Epithelial cell of proximal tubule (primary cell): ENCODE data around the gene APOM. TPM values are rescaled to one million over a fixed set of nuclear protein-coding genes. Genes with fewer than 3 reads are reported as not detected.

Experiments
- DNase-seq: peaks from one replicate; pipeline ENCODE4 v3.0.0-alpha.2; 2011; ENCODE audit warnings: low read depth
- H3K4me3 ChIP-seq: 2 replicates; pipeline ENCODE4 v1.5.1; 2011; ENCODE audit warnings: low read depth, mild to moderate bottlenecking, low read length
- CTCF ChIP-seq: conservative IDR thresholded peaks from 2 replicates; pipeline ENCODE4 v1.5.1; 2012; ENCODE audit warnings: low read depth, mild to moderate bottlenecking, low read length
- total RNA-seq: library from RNA; depleted of rRNA; stranded (reverse); fragments of >200 nt; gene quantifications from 2 replicates; pipeline ENCODE4 v1.2.3, GENCODE V29; 2015

APOM gene
- total RNA-seq, 1 donor from 2014 or later, result 0.81 TPM

GRCh38 chr6:31701666-31702404 lies 46.1 kb downstream of the APOM start:
- peak overlapping the region; percentile 80 for H3K4me3 ChIP-seq
- DNase-seq, result no peak
- no peak for TF ChIP-seq CTCF

- peak overlapping the region; percentile 80 for H3K4me3 ChIP-seq
- DNase-seq, result no peak
- TF ChIP-seq CTCF, result no peak
Observed at GRCh38 chr6:31702405-31702818, 46.7 kb downstream of the APOM start.

- peak within 1 kb of the TSS; percentile 80 for H3K4me3 ChIP-seq
- DNase-seq, result peak; percentile 87
- TF ChIP-seq CTCF, result no peak
Observed at GRCh38 chr6:31702819-31703716, 47.4 kb downstream of the APOM start, which contains the start of gene ABHD16A. Gene ABHD16A, minus strand, starts transcription at chr6:31703324. Its CDS starts 43 bp downstream, at chr6:31703281.

DNA sequence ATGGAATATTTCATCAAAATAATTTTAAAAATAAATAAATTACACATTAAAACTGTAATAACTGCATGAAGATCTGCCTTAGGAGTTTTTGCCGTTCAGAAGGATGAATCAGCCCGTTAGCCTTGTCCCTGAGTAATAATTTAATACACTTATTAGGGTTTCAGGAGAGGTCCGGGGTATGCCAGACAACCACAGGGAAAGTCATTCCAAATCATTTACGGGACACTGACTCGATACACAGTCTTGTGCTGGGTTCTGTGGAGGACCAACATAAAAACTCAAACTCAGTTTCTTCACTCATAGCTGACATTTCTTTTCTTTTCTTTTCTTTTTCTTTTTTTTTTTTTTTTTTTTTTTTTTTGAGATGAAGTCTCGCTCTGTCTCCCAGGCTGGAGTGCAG lies 50.2 kb downstream of the APOM start:
- TF ChIP-seq CTCF, result no peak

DNA sequence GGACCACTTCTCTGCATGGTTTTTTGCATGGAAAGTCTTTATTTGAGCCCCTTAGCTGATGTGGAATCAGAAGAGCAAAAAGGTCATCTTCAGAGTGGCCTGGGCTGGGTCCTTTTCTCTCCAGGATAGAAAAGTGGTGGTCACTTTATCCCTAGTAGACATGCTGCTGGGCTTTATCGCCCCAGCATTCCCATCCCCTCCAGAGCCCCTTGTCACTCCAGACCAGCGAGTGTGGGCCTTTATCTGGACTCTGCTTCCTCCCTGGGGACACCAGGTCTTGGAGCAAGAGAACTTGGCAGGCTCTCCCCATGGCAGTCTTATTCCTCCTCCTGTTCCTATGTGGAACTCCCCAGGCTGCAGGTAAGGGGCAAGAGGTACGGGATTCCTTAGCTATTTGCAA lies 50.9 kb downstream of the APOM start, which contains the start of gene LY6G6F:
LY6G6F (plus strand) TSS at position 268 of the 400 bp plus-strand sequence; CDS start at position 309, 41 bp downstream.
- no peak within 1 kb of the TSS for H3K4me3 ChIP-seq
- no peak for TF ChIP-seq CTCF
- DNase-seq, result no peak

More for the DNA sequence above, 50.2 kb downstream of the APOM start:
- H3K4me3 ChIP-seq, result no peak overlapping the region
- no peak for DNase-seq

DNA sequence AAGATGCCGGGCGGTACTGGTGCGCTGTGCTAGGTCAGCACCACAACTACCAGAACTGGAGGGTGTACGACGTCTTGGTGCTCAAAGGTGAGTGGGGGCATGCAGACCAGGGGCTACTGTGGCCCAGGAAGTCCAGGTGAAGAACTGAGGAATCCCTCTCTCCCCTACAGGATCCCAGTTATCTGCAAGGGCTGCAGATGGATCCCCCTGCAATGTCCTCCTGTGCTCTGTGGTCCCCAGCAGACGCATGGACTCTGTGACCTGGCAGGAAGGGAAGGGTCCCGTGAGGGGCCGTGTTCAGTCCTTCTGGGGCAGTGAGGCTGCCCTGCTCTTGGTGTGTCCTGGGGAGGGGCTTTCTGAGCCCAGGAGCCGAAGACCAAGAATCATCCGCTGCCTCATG lies 52.0 kb downstream of the APOM start:
- H3K4me3 ChIP-seq, result no peak overlapping the region
- DNase-seq, result no peak
- no peak for TF ChIP-seq CTCF

Other genes with a start within 250 kb of the APOM start
- gene MICB, start 157.7 kb upstream of the APOM start, total RNA-seq, result 13.0 and 40.9 TPM in 2 replicates
- not detected in 2 replicates for gene MCCD1, start 126.9 kb upstream of the APOM start, total RNA-seq
- 304 and 669 TPM in 2 replicates for gene DDX39B, start 113.9 kb upstream of the APOM start, total RNA-seq
- 0.14 and 0.52 TPM in 2 replicates for gene ATP6V1G2, start 109.3 kb upstream of the APOM start, total RNA-seq
- 11.8 and 17.8 TPM in 2 replicates for gene NFKBIL1, start 108.3 kb upstream of the APOM start, total RNA-seq
- not detected in 2 replicates for gene LTA, start 83.6 kb upstream of the APOM start, total RNA-seq
- 13.9 and 14.2 TPM in 2 replicates for gene TNF, start 80.3 kb upstream of the APOM start, total RNA-seq
- gene LTB, start 73.5 kb upstream of the APOM start, total RNA-seq, result 12.0 and 50.8 TPM in 2 replicates
- not detected in 2 replicates for gene LST1, start 69.6 kb upstream of the APOM start, total RNA-seq
- gene NCR3, start 62.9 kb upstream of the APOM start, total RNA-seq, result not detected in 2 replicates
- not detected in 2 replicates for gene AIF1, start 40.7 kb upstream of the APOM start, total RNA-seq
- gene PRRC2A, start 35.2 kb upstream of the APOM start, total RNA-seq, result 81.2 and 93.0 TPM in 2 replicates
- gene BAG6, start 3.2 kb upstream of the APOM start, total RNA-seq, result 307 and 331 TPM in 2 replicates
- 17.2 and 19.3 TPM in 2 replicates for gene C6orf47, start 4.9 kb downstream of the APOM start, total RNA-seq
- gene GPANK1, start 9.1 kb downstream of the APOM start, total RNA-seq, result 16.0 and 32.9 TPM in 2 replicates
- gene CSNK2B, start 10.2 kb downstream of the APOM start, total RNA-seq, result 313 and 435 TPM in 2 replicates
- 1.1 and 4.0 TPM in 2 replicates for gene LY6G5B, start 14.1 kb downstream of the APOM start, total RNA-seq
- 0.94 and 1.1 TPM in 2 replicates for gene LY6G5C, start 25.2 kb downstream of the APOM start, total RNA-seq
- gene ABHD16A, start 47.4 kb downstream of the APOM start, total RNA-seq, result 25.4 and 35.6 TPM in 2 replicates
- not detected in 2 replicates for gene LY6G6F, start 51.0 kb downstream of the APOM start, total RNA-seq
- gene LY6G6D, start 59.5 kb downstream of the APOM start, total RNA-seq, result not detected in 2 replicates
- not detected in 2 replicates for gene LY6G6C, start 65.9 kb downstream of the APOM start, total RNA-seq
- gene MPIG6B, start 67.5 kb downstream of the APOM start, total RNA-seq, result not detected in 2 replicates
- gene DDAH2, start 73.4 kb downstream of the APOM start, total RNA-seq, result 61.1 and 87.2 TPM in 2 replicates
- gene CLIC1, start 80.6 kb downstream of the APOM start, total RNA-seq, result 938 and 1,262 TPM in 2 replicates
- 18.4 and 30.4 TPM in 2 replicates for gene MSH5, start 84.1 kb downstream of the APOM start, total RNA-seq
- gene SAPCD1, start 106.8 kb downstream of the APOM start, total RNA-seq, result 0.94 and 4.4 TPM in 2 replicates
- 0.65 and 2.2 TPM in 2 replicates for gene VWA7, start 121.4 kb downstream of the APOM start, total RNA-seq
- gene VARS1, start 139.9 kb downstream of the APOM start, total RNA-seq, result 113 and 166 TPM in 2 replicates
- 112 and 157 TPM in 2 replicates for gene LSM2, start 151.1 kb downstream of the APOM start, total RNA-seq
- 0.29 and 0.35 TPM in 2 replicates for gene HSPA1L, start 159.4 kb downstream of the APOM start, total RNA-seq
- gene HSPA1A, start 159.6 kb downstream of the APOM start, total RNA-seq, result 116 and 139 TPM in 2 replicates
- gene HSPA1B, start 171.8 kb downstream of the APOM start, total RNA-seq, result 58.4 and 136 TPM in 2 replicates
- 65.2 and 68.6 TPM in 2 replicates for gene NEU1, start 206.9 kb downstream of the APOM start, total RNA-seq
- gene SLC44A4, start 223.1 kb downstream of the APOM start, total RNA-seq, result 12.4 and 24.0 TPM in 2 replicates
- gene EHMT2, start 241.8 kb downstream of the APOM start, total RNA-seq, result 44.0 and 54.6 TPM in 2 replicates
- gene ZBTB12, start 246.2 kb downstream of the APOM start, total RNA-seq, result 1.5 TPM in 2 replicates